ENCODE results near the gene DHRS13.

DNA sequence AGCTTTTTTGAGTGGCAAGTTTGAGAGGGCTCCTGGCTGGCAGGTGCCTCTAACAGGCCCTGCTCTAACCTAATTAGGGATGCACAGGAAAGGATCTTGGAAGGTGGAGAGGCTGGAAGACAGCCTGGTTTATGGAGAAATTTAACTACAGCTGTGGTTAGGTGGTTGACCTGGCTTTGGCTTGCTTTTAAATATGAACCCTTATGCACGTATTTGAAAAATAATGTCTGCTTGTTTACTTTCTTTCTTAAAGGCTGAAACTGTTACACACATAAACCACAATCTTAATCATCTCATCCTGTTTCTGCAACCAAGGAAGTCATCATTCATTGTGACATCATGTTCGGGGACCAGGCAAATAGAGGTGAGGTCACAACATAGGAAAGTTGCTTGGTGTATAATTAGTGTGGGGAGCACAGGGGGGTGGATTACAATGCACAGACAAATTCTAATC lies 23.1 kb upstream of the DHRS13 start:
- TF ChIP-seq, protein P1, sequence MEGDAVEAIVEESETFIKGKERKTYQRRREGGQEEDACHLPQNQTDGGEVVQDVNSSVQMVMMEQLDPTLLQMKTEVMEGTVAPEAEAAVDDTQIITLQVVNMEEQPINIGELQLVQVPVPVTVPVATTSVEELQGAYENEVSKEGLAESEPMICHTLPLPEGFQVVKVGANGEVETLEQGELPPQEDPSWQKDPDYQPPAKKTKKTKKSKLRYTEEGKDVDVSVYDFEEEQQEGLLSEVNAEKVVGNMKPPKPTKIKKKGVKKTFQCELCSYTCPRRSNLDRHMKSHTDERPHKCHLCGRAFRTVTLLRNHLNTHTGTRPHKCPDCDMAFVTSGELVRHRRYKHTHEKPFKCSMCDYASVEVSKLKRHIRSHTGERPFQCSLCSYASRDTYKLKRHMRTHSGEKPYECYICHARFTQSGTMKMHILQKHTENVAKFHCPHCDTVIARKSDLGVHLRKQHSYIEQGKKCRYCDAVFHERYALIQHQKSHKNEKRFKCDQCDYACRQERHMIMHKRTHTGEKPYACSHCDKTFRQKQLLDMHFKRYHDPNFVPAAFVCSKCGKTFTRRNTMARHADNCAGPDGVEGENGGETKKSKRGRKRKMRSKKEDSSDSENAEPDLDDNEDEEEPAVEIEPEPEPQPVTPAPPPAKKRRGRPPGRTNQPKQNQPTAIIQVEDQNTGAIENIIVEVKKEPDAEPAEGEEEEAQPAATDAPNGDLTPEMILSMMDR (IDR thresholded peaks at IDR 0.05; ENCODE audit: low read depth, low read length): no peak
- TF ChIP-seq, protein P2, sequence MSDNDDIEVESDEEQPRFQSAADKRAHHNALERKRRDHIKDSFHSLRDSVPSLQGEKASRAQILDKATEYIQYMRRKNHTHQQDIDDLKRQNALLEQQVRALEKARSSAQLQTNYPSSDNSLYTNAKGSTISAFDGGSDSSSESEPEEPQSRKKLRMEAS (IDR thresholded peaks at IDR 0.05; ENCODE audit: low read depth, low read length): no peak
- 0 out of 2 replicates have a peak, but pooled peaks have one; percentile 43 for TF ChIP-seq MYC (IDR thresholded peaks at IDR 0.05; ENCODE audit: low read depth, low read length)
- TF ChIP-seq POLR2A (IDR thresholded peaks at IDR 0.05; ENCODE audit: extremely low read depth, insufficient read length): no peak
